T47D (cell line): ENCODE results near the gene ARID1B.
A peak's percentile ranks its signal among the peaks of the same experiment; 100 is the strongest.
"Not testable (repeated sequence)": the region's sequence is repeated elsewhere in the genome, so short reads cannot be mapped to it uniquely, and the experiment has no call there.

Experiments used
- DNase-seq, 2 experiments: peaks; one replicate each; pipeline versions ENCODE4 v3.0.0 to v3.0.0-alpha.2; 2011 to 2012; ENCODE audit warnings: low read depth in 1 of 2, low spot score in 1 of 2
- JUND ChIP-seq: IDR thresholded peaks from 2 replicates; pipeline ENCODE4 v1.6.1; 2012; ENCODE audit warnings: low read depth
- in situ Hi-C: cut with HindIII; loops from 2 replicates; pipeline ENCODE4 v1.10.0; 2016; ENCODE audit warnings: low sequenced_read_pairs, low pct_unique_long_range_greater_than_20kb

ARID1B gene

DNA sequence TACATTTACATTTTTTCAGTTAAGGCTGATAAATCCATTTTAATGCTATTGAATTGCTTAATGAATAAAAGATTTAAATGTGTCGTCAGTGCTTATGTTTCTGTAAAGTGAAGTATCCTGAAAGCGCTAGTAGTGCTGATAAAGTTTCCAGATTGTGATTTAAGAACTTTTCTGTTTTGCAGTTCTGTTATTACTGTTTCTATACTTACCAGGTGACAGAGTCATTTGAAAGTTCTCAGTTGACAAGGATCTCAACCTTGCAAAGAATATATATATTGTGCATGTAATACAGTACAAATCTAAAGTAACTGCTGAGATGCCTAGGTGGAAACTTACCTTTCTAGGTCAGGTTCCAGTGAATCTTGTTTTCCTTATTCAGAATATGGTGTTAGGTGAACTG is 201.8 kb downstream of the ARID1B start:
- no peak for TF ChIP-seq JUND
- no peak for DNase-seq
- in situ Hi-C loops: no loop called here

DNA sequence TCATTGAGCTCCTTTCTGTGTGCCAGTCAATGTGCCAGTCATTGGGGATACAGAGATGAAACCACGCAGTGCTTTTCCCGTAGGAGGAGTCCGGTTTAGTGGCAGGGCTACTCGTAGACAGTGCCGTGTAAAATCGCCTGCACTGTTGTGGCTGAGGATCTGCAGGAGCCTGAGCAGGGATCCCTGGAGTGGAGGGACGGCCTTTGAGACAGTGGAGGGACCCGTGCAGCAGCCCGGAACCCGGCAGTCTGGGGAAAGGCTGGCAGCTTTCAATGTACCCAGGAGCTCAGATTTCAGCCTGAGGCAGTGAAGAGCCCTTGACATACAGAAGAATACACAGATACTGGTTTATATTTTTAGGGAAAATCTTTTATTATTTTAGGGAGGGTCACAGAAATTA is 203.3 kb downstream of the ARID1B start:
- TF ChIP-seq JUND: no peak
- in situ Hi-C loops: no loop called here
- peak in 1 of 2 experiments; percentile 53 for DNase-seq

- no peak for TF ChIP-seq JUND
- no peak for DNase-seq
- in situ Hi-C loops: no loop called here
Measured at GRCh38 chr6:156980948-156981347, 203.8 kb downstream of the ARID1B start.

DNA sequence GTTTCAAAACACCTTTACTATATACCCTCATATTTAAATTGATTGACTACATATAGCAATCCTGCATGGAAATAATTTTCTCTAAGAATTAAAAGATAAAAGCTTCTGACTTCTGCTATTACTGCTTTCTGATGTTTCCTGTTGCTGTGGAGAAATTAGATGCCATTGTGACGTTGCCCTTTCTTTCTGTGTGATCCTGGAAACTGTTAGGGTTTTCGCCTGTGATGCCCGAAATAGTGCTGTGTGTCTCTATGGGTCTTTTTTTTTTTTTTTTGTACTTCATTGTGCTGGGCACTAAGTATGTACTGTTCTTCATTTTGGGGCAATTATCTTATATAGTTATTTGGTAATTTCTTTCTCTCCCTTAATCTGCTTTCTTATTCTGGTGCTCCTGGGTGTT is 205.0 kb downstream of the ARID1B start:
- in situ Hi-C loops: no loop called here
- TF ChIP-seq JUND: no peak
- no peak for DNase-seq

GRCh38 chr6:156982864-156983263 is 205.7 kb downstream of the ARID1B start:
- DNase-seq, in situ Hi-C loops: not testable (repeated sequence)

DNA sequence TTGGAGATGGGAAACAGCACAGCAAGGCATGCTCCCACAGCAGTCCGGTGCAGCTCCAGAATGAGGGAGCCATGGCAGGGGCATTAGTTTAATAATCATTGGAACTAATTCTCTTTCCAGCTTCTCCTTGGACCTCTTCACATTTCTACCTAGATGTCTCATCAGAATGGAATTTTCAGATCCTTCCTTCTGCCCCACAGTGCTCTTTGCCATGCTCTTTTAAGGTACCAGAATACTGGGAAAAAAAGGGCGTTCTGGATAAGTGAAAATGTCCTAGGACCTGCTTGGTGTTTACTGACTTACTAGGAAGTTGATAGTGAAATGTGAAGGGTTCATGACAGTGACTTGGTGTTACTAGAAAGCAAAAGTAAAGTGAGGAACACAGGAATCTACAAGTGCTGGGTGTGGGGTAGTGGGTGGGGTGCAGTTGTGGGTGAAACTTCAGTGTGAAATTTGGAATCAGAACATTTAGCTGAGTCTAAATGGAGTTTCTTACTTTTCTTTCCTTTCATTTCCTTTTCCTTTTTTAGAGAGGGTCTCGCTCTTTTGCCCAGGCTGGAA is 207.1 kb downstream of the ARID1B start:
- in situ Hi-C loops: no loop called here
- no peak for DNase-seq

DNA sequence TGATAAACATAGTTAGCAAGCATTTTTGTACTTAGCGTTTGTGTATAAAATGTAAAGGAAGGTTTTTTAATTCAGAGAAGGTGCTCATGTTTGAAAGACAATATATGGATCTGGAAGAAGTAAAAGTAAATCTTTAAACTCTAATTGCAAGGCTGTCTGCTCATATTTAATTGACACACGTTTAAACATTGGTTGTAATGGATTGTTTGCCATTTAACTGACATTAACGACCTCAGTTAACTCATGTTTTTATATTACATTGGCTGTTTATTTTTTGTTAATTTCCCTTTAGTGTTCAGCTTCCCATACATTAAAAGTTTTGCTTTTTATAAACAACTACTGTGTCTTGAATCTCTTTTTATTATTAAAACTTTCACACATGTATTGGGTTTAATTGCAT is 208.1 kb downstream of the ARID1B start:
- DNase-seq: no peak
- in situ Hi-C loops: no loop called here
- TF ChIP-seq JUND: no peak

More for the DNA sequence above, 207.1 kb downstream of the ARID1B start:
- no peak for TF ChIP-seq JUND

DNA sequence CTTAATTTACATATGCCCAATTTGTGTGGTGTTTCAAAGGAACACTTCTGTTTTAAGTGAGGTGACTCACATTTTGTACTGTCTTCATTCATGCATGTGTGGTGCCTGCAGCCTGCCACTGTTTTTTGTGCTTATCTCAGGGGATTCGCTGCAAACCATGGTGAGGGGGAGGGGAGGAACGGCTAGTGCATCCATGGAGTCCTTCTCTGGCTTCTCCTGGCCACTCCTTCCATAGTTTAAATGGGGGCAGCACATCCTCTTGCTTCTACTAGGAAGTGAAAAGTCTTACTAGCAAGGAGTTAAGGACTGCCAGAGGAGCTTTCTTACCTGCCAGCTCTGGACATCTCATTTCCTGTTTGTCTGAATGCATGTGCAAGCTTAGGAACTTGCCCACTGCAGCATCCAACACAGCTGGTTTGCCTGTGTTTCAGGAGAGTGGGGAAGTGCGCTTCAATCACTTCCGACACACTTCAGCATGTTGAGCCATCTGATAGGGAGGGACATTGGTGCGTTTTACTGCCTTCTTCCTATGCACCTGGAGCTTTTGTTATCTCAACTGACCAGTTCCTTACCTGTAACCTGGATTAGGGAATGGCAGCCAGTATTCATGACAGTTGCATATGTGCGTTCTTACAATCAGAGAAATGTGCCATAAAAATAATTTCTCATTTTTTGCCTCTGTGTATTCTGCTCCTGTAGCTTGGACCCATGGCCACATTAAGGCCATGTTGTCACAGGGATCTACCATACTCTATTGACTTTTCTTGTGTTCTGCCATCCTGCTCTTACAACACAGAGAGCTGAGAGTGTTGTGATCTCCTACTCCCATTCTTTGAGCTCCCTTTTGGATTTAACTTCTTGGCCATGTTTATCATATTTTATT is 211.3 kb downstream of the ARID1B start:
- DNase-seq: no peak
- in situ Hi-C loops: no loop called here
- TF ChIP-seq JUND: no peak

DNA sequence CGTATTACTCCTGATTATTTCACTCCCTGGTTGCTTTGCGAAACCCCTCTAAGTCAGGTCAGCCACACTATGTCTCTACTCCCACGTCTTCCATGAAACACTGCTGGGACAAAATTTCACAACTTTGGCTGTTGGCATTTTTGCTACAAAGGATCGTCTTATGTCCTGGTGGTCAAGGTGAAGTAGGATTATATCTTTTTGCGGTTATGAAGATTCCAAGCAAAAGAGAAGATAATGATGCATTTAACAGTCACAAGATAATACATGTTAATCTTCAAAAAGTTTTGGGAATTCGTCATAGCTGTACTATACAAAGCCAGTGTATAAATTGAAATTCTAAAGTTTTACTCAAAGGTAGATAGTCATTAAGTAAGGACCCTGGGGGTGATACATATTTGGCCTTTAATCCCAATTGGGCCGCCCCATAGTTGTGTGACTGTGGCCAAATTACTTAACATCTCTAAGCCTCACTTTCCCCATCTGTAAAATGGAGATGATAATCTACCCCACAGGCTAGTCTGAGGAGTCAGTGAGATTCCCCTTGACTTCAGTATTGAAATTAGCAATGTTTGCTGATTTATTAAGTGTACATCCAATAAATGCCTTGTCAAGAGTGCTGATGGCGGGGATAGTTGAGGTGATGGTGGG is 212.1 kb downstream of the ARID1B start:
- in situ Hi-C loops: no loop called here

GRCh38 chr6:156992020-156992804 is 215.0 kb downstream of the ARID1B start:
- DNase-seq: no peak
- TF ChIP-seq JUND: no peak
- in situ Hi-C loops: no loop called here

More for the DNA sequence above, 212.1 kb downstream of the ARID1B start:
- no peak for DNase-seq
- no peak for TF ChIP-seq JUND

DNA sequence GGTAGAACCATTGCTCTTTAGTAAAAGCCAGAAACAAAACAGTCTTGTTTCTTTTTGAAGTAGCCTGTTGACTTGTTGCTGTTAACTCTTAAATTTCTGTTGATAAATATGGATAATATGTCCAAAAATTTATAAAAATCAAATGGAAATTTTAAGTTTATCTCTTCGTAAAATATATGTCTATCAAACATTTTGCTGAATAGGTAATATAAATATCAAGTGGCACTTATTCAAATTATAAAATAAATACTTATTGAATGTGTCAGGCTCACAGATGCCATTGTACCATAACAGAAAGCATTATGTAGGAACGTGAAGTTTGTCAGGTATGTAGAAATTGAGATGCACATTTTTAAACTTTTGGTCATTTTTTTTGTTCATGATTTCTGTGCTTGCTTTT is 216.5 kb downstream of the ARID1B start:
- no peak for TF ChIP-seq JUND
- in situ Hi-C loops: no loop called here
- no peak for DNase-seq

- in situ Hi-C loops: no loop called here
- no peak for DNase-seq
- no peak for TF ChIP-seq JUND
Measured at GRCh38 chr6:156994215-156995076, 217.3 kb downstream of the ARID1B start.
